GM12874 (cell line): ENCODE measurements around the gene MACROD2.

Experiments used
- CTCF ChIP-seq: IDR thresholded peaks from 2 replicates; pipeline ENCODE4 v1.5.1; 2011; ENCODE audit warnings: low read depth, mild to moderate bottlenecking, control low read depth, low read length, moderate library complexity; ENCODE audit not compliant: insufficient read depth

MACROD2 gene

GRCh38 chr20:14865169-14865568, 869.9 kb downstream of the MACROD2 start:
- no peak for TF ChIP-seq CTCF

- no peak for TF ChIP-seq CTCF
Measured at GRCh38 chr20:14865731-14866130, 870.4 kb downstream of the MACROD2 start.

- no peak for TF ChIP-seq CTCF
Measured at GRCh38 chr20:14866841-14867514, 871.7 kb downstream of the MACROD2 start.

- TF ChIP-seq CTCF, result no peak
Measured at GRCh38 chr20:14877301-14878028, 882.1 kb downstream of the MACROD2 start.

GRCh38 chr20:14878676-14879019, 883.3 kb downstream of the MACROD2 start:
- no peak for TF ChIP-seq CTCF

- TF ChIP-seq CTCF, result no peak
Measured at GRCh38 chr20:14879020-14879697, 883.8 kb downstream of the MACROD2 start.

- no peak for TF ChIP-seq CTCF
Measured at GRCh38 chr20:14879839-14880238, 884.5 kb downstream of the MACROD2 start.
